Psoas muscle (tissue), 8 donors: ENCODE measurements around the gene UCN3. TPM values are rescaled to one million over a fixed set of nuclear protein-coding genes. Genes with fewer than 3 reads are reported as not detected.

Source experiments
- ATAC-seq, 4 donors: fragments of 200-7000 bp; cut with Tn5 transposase; one replicate each; pipeline ENCODE4 v1.9.1; 2020; ENCODE audit warnings: moderate library complexity in 3 of 4, mild to moderate bottlenecking in 2 of 4
- DNase-seq, 2 donors: peaks; one replicate each; pipeline ENCODE4 v3.0.0-alpha.2; 2020
- H3K27ac ChIP-seq: fragments of 200-600 bp; one replicate; pipeline ENCODE4 v1.8.0; 2022
- H3K27me3 ChIP-seq, 3 donors: fragments of 200-600 bp in 1 of 3; one replicate each; pipeline versions ENCODE4 v1.6.1 to v1.8.0; 2013 to 2022; ENCODE audit warnings: low read length in 2 of 3, mild to moderate bottlenecking in 2 of 3, moderate library complexity in 1 of 3; ENCODE audit not compliant: insufficient read depth in 3 of 3
- H3K36me3 ChIP-seq, 2 donors: fragments of 200-600 bp in 1 of 2; one replicate each; pipeline versions ENCODE4 v1.6.1 to v1.8.0; 2013 to 2022; ENCODE audit warnings: low read depth in 1 of 2, mild to moderate bottlenecking in 1 of 2, moderate library complexity in 1 of 2; ENCODE audit not compliant: insufficient read depth in 1 of 2
- H3K4me1 ChIP-seq: fragments of 200-600 bp; one replicate; pipeline ENCODE4 v1.8.0; 2022
- H3K4me3 ChIP-seq: fragments of 200-600 bp; one replicate; pipeline ENCODE4 v1.8.0; 2022; ENCODE audit warnings: mild to moderate bottlenecking
- H3K9me3 ChIP-seq: fragments of 200-600 bp; one replicate; pipeline ENCODE4 v1.8.0; 2022
- CTCF ChIP-seq: fragments of 200-600 bp; IDR thresholded peaks from one replicate; pipeline ENCODE4 v1.8.0; 2022; ENCODE audit warnings: antibody characterized with exemption
- WGBS, 3 donors: extraction: QIAGEN DNeasy Blood & Tissue Kit; methylation state at CpG; one replicate each; pipeline versions ENCODE4 v1.1.6 to v1.1.7; 2013; 5-methylcytosine and 5-hydroxymethylcytosine counted together
- intact Hi-C, 2 donors: fragments of 100-400 bp; cut with DNase I; formaldehyde crosslinking; loops; one replicate each; pipeline versions ENCODE4 v1.11.0 to v1.14.2; 2022
- polyA plus RNA-seq, 3 donors: library from polyadenylated mRNA; stranded (reverse); fragments of 200-250 nt; gene quantifications; one replicate each; pipeline ENCODE4 v1.2.3, GENCODE V29; 2013
- total RNA-seq, 4 donors: library from RNA; stranded (reverse); fragmentation: NEBNext Ultra II Directional in 2 of 4; extraction: Animal tissue kit (Norgen Biotek cat#: 25700) in 2 of 4; gene quantifications; one replicate each; pipeline versions ENCODE4 v1.2.1 to v1.2.4, GENCODE V29; 2021 to 2023
- donor health status: healthy with polysubstance abuse.
- donor health status: DM: no; HTN: no; CAD: no; lungs with moderate emphysema.
- donor health status: Bipolar disorder and iron deficiency.
- donor health status: healthy.
- donor health status: DM: yes; HTN: yes; CAD: no.
- donor health status: DM: no; HTN: no; CAD: no.
- donor health status: DM: no; HTN: no; CAD: no.
- donor health status: DM: yes; HTN: yes; CAD: no.

Gene UCN3
- total and polyA plus RNA-seq, 7 donors, result not detected

- WGBS, 3 donors, result 42 to 63% (median 42%) methylated on average over 12 of the region's 12 CpGs
- intact Hi-C loops, result no loop called here
- DNase-seq (no peak), ATAC-seq (no peak)
- Histone ChIP-seq H3K4me1 (no peaks in the 10 kb centered on the region), H3K27ac (no peak overlapping the region), H3K4me3 (no peak overlapping the region), H3K27me3 (no peaks in the 10 kb centered on the region), H3K36me3 (no peaks in the 10 kb centered on the region), H3K9me3 (no peaks in the 10 kb centered on the region)
- no peak for TF ChIP-seq CTCF
Measured at GRCh38 chr10:5396556-5397300, 32.0 kb downstream of the UCN3 start.

- no peak for TF ChIP-seq CTCF
- intact Hi-C loops, result no loop called here
- no peaks in the 10 kb centered on the region for H3K4me1 ChIP-seq
- no peaks in the 10 kb centered on the region for H3K9me3 ChIP-seq
- H3K36me3 ChIP-seq, result no peaks in the 10 kb centered on the region
- WGBS, 3 donors, result 76 to 80% (median 79%) methylated on average over 6 of the region's 6 CpGs
- ATAC-seq (no peak), DNase-seq (no peak)
- H3K27me3 ChIP-seq, result no peaks in the 10 kb centered on the region
- H3K4me3 ChIP-seq, result no peak overlapping the region
- no peak overlapping the region for H3K27ac ChIP-seq
Measured at GRCh38 chr10:5399332-5399731, 34.6 kb downstream of the UCN3 start.

GRCh38 chr10:5400468-5401240 is 35.9 kb downstream of the UCN3 start:
- Histone ChIP-seq H3K27ac (no peak overlapping the region), H3K9me3 (no peaks in the 10 kb centered on the region), H3K27me3 (no peaks in the 10 kb centered on the region), H3K36me3 (no peaks in the 10 kb centered on the region), H3K4me3 (no peak overlapping the region), H3K4me1 (no peaks in the 10 kb centered on the region)
- intact Hi-C loops, result no loop called here
- no peak for DNase-seq
- 43 to 58% (median 44%) methylated on average over 9 of the region's 9 CpGs for WGBS, 3 donors
- ATAC-seq, result peak in 1 of 4 donors; percentile 16
- no peak for TF ChIP-seq CTCF

GRCh38 chr10:5402798-5403197 is 38.0 kb downstream of the UCN3 start:
- Histone ChIP-seq H3K27me3 (no peaks in the 10 kb centered on the region), H3K9me3 (no peaks in the 10 kb centered on the region), H3K36me3 (no peaks in the 10 kb centered on the region), H3K4me1 (no peaks in the 10 kb centered on the region), H3K4me3 (no peak overlapping the region), H3K27ac (no peak overlapping the region)
- ATAC-seq (no peak), DNase-seq (no peak)
- TF ChIP-seq CTCF, result no peak
- intact Hi-C loops, result no loop called here
- 86 to 96% (median 89%) methylated on average over 3 of the region's 3 CpGs for WGBS, 3 donors
